Parathyroid adenoma (tissue), 2 donors: Measurements from ENCODE around the gene TSPAN1.

Experiments
- H2AFZ ChIP-seq: fragments of 300-600 bp; sonication (generic); one replicate; pipeline ENCODE4 v1.7.0; 2017; ENCODE audit warnings: antibody characterized with exemption, mild to moderate bottlenecking
- H3K27ac ChIP-seq: fragments of 300-600 bp; sonication (generic); one replicate; pipeline ENCODE4 v1.7.0; 2017
- H3K27me3 ChIP-seq: fragments of 300-600 bp; sonication (generic); one replicate; pipeline ENCODE4 v1.7.0; 2017; ENCODE audit warnings: low read length; ENCODE audit not compliant: control insufficient read depth, insufficient read depth
- H3K36me3 ChIP-seq: fragments of 300-600 bp; sonication (generic); one replicate; pipeline ENCODE4 v1.7.0; 2017; ENCODE audit warnings: low read length; ENCODE audit not compliant: control insufficient read depth, insufficient read depth
- H3K4me1 ChIP-seq: fragments of 300-600 bp; sonication (generic); one replicate; pipeline ENCODE4 v1.7.0; 2017; ENCODE audit warnings: control low read depth
- H3K4me2 ChIP-seq: fragments of 300-600 bp; sonication (generic); one replicate; pipeline ENCODE4 v1.7.0; 2017; ENCODE audit warnings: low read length
- H3K4me3 ChIP-seq: fragments of 300-600 bp; sonication (generic); one replicate; pipeline ENCODE4 v1.7.0; 2017; ENCODE audit warnings: low read depth, low read length
- H3K79me2 ChIP-seq: fragments of 300-600 bp; sonication (generic); one replicate; pipeline ENCODE4 v1.7.0; 2017; ENCODE audit warnings: control low read depth
- H3K9ac ChIP-seq: fragments of 300-600 bp; sonication (generic); one replicate; pipeline ENCODE4 v1.7.0; 2017; ENCODE audit warnings: mild to moderate bottlenecking
- H3K9me3 ChIP-seq: fragments of 300-600 bp; sonication (generic); one replicate; pipeline ENCODE4 v1.7.0; 2017; ENCODE audit warnings: low read length; ENCODE audit not compliant: control insufficient read depth
- CTCF ChIP-seq: fragments of 300-600 bp; sonication (generic); IDR thresholded peaks from one replicate; pipeline ENCODE4 v1.7.0; 2017; ENCODE audit warnings: antibody characterized with exemption, mild to moderate bottlenecking
- donor health status: primary hyperparathyroidism.

Gene TSPAN1

GRCh38 chr1:46173361-46173856 lies 1.5 kb upstream of the TSPAN1 start:
- Histone ChIP-seq H3K4me1 (peaks cover 39% of the 10 kb centered on the region), H2AFZ (peak overlapping the region; percentile 47), H3K9ac (no peak overlapping the region), H3K36me3 (no peaks in the 10 kb centered on the region), H3K4me2 (no peak overlapping the region), H3K27ac (peak overlapping the region; percentile 89), H3K9me3 (no peaks in the 10 kb centered on the region), H3K79me2 (no peaks in the 10 kb centered on the region), H3K4me3 (no peak overlapping the region), H3K27me3 (no peaks in the 10 kb centered on the region)
- peak; percentile 13 for TF ChIP-seq CTCF

- no peaks in the 10 kb centered on the region for H3K9me3 ChIP-seq
- no peak overlapping the region for H3K9ac ChIP-seq
- TF ChIP-seq CTCF = no peak
- H3K79me2 ChIP-seq = no peaks in the 10 kb centered on the region
- peak overlapping the region; percentile 26 for H3K4me2 ChIP-seq
- H3K36me3 ChIP-seq = no peaks in the 10 kb centered on the region
- H3K27ac ChIP-seq = peak overlapping the region; percentile 89
- no peaks in the 10 kb centered on the region for H3K27me3 ChIP-seq
- H2AFZ ChIP-seq = peak overlapping the region; percentile 78
- no peak overlapping the region for H3K4me3 ChIP-seq
- H3K4me1 ChIP-seq = peaks cover 44% of the 10 kb centered on the region
Measured at GRCh38 chr1:46175243-46175642, 356 bp downstream of the TSPAN1 start.

GRCh38 chr1:46176211-46176865 lies 1.5 kb downstream of the TSPAN1 start, which contains the start of gene P3R3URF:
Gene P3R3URF, minus strand, starts transcription at chr1:46176488. Its CDS starts 17 bp downstream, at chr1:46176471.
- H3K79me2 ChIP-seq = no peaks in the 10 kb centered on the region
- TF ChIP-seq CTCF = no peak
- no peaks in the 10 kb centered on the region for H3K36me3 ChIP-seq
- peaks cover 40% of the 10 kb centered on the region for H3K4me1 ChIP-seq
- H3K4me2 ChIP-seq = peak within 1 kb of the TSS; percentile 26
- peak within 1 kb of the TSS; percentile 78 for H2AFZ ChIP-seq
- no peaks in the 10 kb centered on the region for H3K27me3 ChIP-seq
- no peak within 1 kb of the TSS for H3K4me3 ChIP-seq
- no peak within 1 kb of the TSS for H3K9ac ChIP-seq
- no peaks in the 10 kb centered on the region for H3K9me3 ChIP-seq
- peak within 1 kb of the TSS; percentile 89 for H3K27ac ChIP-seq

GRCh38 chr1:46179138-46180081 lies 4.5 kb downstream of the TSPAN1 start:
- peaks cover 40% of the 10 kb centered on the region for H3K4me1 ChIP-seq
- no peaks in the 10 kb centered on the region for H3K36me3 ChIP-seq
- no peaks in the 10 kb centered on the region for H3K27me3 ChIP-seq
- no peak overlapping the region for H3K4me2 ChIP-seq
- no peaks in the 10 kb centered on the region for H3K9me3 ChIP-seq
- no peak overlapping the region for H3K4me3 ChIP-seq
- no peak overlapping the region for H3K9ac ChIP-seq
- H3K27ac ChIP-seq = peak overlapping the region; percentile 92
- TF ChIP-seq CTCF = peak; percentile 87
- peak overlapping the region; percentile 68 for H2AFZ ChIP-seq
- H3K79me2 ChIP-seq = no peaks in the 10 kb centered on the region
